Fibroblast of upper back skin (primary cell): ENCODE results near the gene PRR23B.

Experiments used
- DNase-seq: peaks from one replicate; pipeline ENCODE4 v3.0.0-alpha.2; 2013

Gene PRR23B

GRCh38 chr3:138972941-138973340 is 47.8 kb downstream of the PRR23B start:
- no peak for DNase-seq

GRCh38 chr3:138971766-138972320 is 48.9 kb downstream of the PRR23B start:
- no peak for DNase-seq
